ENCODE data around the gene RASGRP1.

RASGRP1 gene

GRCh38 chr15:38471974-38472373, 92.6 kb downstream of the RASGRP1 start:
- no peak overlapping the region for H3K4me3 ChIP-seq
- no peak for DNase-seq (ENCODE audit: low spot score)
- TF ChIP-seq CTCF (IDR thresholded peaks at IDR 0.05) = no peak
- no peak overlapping the region for H3K27ac ChIP-seq

DNA sequence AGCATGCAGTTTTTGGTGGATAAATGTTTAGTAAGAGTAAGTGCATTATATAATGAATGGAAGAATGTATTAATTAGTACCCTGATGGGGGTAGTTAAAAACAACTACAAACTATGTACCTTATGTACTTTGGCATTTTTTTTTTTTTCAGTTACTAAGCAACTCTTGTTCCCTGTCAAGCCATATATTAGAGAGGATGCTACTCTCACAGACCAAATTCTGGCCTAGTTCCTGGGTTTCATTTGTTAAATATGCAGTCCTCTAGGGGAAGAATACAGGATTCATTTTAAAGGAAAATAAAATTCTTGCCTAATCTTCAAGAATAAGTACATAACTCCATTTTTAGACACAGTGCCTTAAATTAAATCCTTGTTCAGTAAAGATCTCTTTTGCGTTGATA, 93.8 kb downstream of the RASGRP1 start:
- no peak overlapping the region for H3K27ac ChIP-seq
- DNase-seq (ENCODE audit: low spot score) = no peak
- TF ChIP-seq CTCF (IDR thresholded peaks at IDR 0.05) = no peak
- no peak overlapping the region for H3K4me3 ChIP-seq

- TF ChIP-seq CTCF (IDR thresholded peaks at IDR 0.05) = no peak
- H3K27ac ChIP-seq = no peak overlapping the region
- DNase-seq (ENCODE audit: low spot score) = no peak
- no peak overlapping the region for H3K4me3 ChIP-seq
Observed at GRCh38 chr15:38464675-38465074, 99.9 kb downstream of the RASGRP1 start.

DNA sequence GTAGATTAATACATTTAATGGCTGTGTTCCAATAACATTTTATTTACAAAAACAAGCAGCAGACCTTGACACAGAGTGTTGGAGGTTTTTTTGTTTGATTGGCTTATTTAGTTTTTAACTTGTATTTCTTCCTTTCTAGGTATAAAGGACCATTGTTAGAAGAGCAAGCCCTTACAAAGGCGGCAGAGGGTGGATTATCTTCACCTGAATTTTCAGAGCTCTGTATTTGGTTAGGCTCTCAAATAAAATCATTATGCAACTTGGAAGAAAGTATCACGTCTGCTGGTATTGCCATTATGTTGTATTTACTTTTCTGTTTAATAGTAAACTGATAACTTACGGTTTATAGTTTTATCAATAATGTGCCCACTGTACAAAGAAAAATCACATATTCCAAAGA, 100.7 kb downstream of the RASGRP1 start:
- H3K4me3 ChIP-seq = no peak overlapping the region
- H3K27ac ChIP-seq = no peak overlapping the region
- DNase-seq (ENCODE audit: low spot score) = no peak
- TF ChIP-seq CTCF (IDR thresholded peaks at IDR 0.05) = no peak

DNA sequence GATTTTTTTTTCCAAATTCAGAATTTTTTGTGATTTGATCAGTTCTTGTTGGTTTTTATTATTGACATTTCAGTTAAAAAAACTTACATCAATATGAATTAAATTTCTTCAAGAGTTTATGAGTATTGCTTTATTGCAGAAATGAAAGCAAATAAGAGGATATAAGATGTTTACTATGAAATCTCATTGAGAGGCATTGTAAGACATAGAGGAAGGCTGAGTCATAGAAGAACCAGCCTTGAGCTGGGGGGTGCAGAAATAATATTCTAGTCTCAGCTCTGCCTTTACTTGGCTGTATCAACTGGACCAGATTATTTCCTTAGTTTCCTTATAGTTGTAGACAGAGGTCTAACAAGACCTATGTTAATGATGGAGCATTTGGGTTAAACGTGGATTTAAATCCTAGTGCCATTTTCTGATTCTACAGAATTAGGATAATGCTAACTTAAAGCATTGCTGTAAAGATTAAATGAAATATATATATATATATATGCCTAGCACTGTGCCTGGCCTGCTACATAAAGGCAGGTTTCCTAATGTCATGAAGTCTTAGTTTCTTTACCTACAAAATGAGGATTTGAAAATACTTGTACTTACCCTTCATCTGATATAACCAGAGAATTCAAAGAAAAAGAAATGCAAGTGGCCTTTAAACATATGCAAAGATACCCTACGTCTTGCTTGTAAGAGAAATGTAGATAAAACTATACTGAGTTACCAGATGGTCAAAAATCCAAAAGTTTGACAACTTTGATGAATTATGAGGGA, 103.4 kb downstream of the RASGRP1 start:
- H3K4me3 ChIP-seq = no peak overlapping the region
- no peak for TF ChIP-seq CTCF (IDR thresholded peaks at IDR 0.05)
- H3K27ac ChIP-seq = no peak overlapping the region
- DNase-seq (ENCODE audit: low spot score) = no peak

- no peak overlapping the region for H3K4me3 ChIP-seq
- DNase-seq (ENCODE audit: low spot score) = no peak
- TF ChIP-seq CTCF (IDR thresholded peaks at IDR 0.05) = no peak
- H3K27ac ChIP-seq = no peak overlapping the region
Observed at GRCh38 chr15:38460543-38460942, 104.1 kb downstream of the RASGRP1 start.

DNA sequence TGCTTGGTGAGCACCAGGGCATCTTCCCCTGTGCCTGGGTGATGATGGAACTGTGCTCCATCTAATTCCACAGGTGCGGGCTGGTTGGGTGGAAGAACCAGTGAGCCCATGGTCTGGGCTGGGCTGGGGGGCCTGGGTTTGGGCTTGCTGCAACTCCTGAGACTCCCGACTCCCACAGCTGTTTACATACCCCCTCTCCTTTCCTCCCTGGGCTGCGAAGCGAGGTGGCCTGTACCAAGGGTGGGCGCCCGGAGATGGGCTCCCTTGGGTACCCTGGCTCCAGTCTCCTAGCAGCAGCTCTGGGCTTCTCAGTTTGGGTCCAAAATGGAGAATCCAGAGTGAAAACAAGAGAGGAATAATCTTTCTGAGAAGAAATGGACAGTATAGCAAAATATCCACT, 105.1 kb downstream of the RASGRP1 start:
- Histone ChIP-seq H3K27ac (no peak overlapping the region), H3K4me3 (no peak overlapping the region)
- TF ChIP-seq CTCF (IDR thresholded peaks at IDR 0.05) = no peak
- DNase-seq (ENCODE audit: low spot score) = no peak

Data from coronary artery (tissue), 2 donors.